EL (cell line): ENCODE measurements around the gene ZDHHC20.

ENCODE experiments used
- DNase-seq: peaks from one replicate; pipeline ENCODE4 v3.0.0-alpha.2; 2016

ZDHHC20 gene

DNA sequence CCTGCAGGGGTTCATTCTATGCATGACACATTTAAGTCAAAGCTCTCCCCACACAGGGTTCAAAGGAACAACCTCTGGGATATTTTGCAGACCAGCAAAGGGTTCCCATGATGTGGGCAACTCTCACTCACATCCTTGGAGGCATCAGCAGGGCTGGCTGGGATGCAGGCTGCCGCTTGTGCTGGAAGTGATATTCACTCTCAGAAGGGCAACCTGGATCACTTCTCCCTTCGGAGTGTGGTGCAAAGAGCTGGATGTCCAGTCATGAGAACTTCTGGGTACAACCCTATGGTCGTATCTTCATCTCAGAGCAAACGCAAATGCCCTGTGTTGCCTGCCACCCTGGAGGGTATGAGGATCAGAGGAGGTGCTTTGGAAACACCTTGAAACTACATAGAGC, 98.6 kb downstream of the ZDHHC20 start:
- no peak for DNase-seq

GRCh38 chr13:21359855-21360254, 99.2 kb downstream of the ZDHHC20 start:
- DNase-seq = no peak

GRCh38 chr13:21355304-21355703, 103.8 kb downstream of the ZDHHC20 start:
- DNase-seq = no peak

- DNase-seq = no peak
Measured at GRCh38 chr13:21354721-21355120, 104.4 kb downstream of the ZDHHC20 start.

GRCh38 chr13:21348488-21349120, 110.5 kb downstream of the ZDHHC20 start:
- no peak for DNase-seq

DNA sequence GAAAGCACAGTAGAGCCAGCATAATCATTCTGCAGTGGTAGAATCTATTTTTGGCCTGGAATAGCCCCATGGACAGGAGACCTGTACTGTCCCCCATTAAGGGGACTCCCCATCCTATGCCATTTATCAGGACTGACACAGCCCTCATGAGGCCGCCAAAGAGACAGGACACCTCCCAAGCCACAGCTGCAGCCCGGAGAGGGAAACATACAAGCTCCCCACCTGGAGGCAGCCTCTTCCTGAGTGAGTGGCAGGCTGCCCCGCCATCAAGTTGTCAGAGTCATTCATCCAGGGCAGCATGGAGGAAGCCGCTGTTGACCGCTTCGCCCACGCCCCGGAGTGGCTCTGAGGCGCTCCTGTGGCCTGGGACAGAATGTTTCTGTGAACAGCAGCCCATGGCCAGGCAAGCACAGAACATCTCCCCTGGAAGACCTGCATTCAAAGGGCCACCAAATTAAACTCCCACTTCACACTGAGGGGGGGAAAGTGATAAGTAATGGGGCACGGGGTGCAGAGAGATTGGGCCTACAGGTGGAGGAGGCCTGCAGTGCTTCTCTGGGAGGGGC, 111.3 kb downstream of the ZDHHC20 start:
- DNase-seq = no peak

DNA sequence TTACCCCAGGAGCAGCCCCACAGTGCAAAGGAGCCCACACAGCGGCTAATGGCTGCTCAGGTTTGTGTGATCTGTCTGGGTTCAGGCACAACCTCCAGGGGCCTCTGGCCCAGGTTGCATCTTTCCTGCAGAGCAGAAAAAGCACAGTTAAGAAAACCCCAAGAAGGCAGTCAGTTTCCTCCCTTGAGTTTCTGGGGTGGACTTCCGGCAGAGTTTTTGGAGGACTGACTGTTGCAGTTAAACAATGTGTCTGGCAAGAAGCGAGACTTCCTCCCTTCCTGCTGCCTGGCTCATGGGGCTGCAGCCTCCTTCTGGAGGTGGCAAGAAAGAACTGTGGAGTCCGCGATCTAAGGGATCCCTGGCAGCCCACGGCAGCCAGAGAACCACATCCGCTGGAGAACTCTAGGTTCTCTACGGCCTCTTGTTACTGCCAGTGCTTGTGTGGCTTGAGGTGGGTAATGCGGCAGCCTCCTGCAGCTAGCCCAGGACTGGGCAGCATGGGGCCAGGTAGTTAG, 114.4 kb downstream of the ZDHHC20 start:
- no peak for DNase-seq

DNA sequence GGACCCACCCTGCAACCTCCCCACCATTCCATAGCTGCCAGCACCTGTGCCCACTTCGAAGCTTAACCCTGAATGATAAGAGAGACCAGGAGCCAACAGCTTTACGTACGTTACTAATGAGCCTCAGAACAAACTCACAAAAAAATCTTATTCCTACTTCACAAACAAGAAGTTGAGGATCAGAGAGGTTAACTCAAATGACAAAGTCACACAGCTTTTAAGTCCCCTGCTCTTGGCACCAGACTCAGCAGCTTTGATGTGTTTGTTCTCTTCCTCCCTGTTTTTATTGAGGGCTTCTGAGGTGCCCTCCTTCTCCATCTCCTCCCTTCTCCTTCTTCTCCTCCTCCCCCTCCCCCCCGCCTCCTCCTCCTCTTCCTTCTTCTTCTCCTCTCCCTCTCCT, 115.4 kb downstream of the ZDHHC20 start:
- DNase-seq = no peak

DNA sequence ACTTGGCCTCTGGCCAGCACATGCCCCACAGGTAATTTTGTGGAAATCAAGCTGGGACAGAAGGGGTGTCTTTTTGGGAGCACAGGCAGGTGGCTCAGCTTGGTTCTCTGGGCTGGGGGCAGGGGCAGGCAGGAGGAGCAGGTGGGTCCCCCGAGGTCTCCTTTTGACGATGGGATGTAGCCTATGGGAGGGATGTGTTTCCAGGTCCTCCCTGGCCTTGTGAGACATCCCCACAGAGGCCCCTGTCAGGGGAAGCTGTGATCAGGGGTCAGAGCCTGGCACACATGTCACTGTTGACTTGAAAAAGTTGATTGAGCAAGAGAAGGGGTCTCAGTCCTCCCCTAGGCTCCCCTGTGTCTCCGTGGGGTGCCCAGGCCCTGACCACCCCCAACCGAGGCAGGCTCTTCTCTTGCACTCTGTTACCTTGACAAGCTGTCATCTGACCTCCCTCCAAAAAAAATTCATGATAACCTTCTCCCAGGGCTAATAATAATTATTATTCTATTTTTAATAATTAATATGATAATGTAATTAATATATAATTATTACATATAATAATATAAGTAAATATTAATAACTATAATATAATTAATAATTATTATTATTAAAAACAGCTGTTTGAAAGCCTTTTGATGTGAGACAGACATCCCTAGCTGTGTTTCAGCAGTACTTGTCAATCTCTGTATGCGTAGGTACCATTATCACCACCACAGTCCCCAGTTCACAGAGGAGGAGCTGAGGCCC, 116.2 kb downstream of the ZDHHC20 start:
- no peak for DNase-seq

GRCh38 chr13:21341637-21342422, 117.3 kb downstream of the ZDHHC20 start:
- DNase-seq = no peak

DNA sequence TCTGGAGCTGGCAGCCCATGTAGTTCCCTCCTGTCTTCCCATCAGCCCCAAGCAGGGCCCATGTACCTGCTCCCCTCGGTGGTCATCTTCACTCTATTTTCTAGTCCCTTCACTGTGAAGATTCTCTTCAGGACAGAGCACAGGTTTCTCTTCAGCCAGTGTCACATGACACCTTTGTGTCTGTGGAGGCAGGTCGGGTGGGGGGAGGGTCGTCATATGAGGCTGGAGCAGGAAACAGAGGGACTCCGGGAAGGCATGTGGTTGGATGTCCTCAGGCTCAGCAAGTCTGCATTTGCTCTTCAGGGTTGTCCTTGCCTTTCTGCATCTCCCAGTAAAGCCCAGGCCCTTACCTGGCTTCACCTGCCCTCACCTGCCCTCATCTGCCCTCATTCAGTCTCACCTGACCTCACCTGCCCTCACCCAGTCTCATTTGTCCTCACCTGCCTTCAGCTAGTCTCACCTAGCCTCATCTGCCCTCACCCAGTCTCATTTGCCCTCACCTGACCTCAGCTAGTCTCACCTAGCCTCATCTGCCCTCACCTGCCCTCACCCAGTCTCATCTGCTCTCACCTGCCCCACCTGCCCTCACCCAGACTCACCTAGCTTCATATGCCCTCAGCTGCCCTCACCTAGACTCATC, 120.3 kb downstream of the ZDHHC20 start:
- DNase-seq = no peak

DNA sequence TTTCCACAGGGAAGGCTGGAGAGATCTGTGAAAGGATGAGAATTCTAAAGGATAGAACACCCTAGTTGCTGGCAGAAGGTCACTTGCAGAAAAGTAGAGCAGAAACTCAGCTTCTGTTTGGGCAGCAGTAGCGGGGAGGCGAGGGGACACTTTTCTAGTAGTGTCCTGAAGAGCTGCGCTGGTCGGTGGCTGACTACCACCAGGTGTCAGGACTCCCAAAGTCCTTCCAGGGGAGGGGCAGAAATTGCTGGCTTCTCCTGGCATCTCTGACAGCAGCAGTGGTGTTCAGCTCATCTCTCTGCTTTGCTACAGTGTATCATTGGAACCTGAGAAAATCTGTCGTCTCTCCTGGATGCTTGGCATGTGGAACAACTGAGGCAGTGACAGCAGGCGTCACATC, 120.9 kb downstream of the ZDHHC20 start:
- no peak for DNase-seq

DNA sequence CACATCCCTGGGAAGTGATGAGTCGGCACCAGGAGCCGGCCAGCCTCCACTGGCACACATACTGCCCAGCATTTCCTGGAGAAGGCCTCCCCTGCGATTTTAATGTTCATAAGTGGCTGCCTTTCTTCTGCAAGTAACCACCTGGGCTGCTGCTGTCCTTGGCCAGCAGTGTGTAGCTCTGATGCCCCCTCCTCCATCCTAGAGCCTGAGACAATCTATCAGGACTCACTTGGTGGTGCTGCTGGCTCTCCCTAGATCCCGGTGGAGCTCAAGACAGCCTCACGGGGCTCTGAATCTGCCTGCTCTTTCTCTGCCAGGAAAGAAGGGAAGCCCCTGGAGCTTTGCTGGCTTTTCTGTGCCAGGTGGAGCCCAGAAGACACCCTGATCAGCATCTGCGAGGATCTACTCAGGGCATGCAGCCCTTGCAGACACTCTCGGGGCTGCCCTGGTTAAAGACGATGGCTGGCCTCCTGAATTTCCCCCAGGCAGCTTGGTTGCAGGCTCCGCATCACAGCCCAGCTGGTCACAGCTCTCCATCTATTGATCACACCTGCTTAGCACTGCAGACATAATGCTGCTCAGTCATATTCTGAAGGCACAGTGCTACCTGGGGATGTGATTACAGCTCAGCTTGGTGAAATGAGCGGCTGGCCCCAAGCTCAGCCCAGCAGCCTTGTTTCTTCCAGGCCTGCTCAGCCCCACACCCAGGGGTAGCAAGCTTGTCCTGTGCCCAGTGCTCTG, 122.3 kb downstream of the ZDHHC20 start:
- no peak for DNase-seq

DNA sequence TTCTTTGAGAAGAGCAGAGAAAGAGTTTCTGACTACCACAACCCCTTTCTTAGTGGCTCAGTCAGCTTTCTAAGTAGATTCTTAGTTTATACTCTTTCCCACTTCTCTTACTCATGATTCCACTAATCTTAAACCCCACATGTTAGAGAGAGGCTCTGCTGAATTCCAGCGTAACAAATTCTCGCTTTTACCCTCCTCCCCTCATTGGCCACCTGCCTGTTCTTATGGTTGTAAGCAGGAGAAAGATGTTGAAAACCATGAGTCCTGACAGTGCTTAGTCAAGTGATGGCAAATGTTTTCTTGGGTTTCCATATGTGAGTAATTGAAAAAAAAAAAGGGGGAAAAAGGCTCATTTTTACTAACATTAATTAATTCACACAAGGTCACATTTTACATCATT, 125.9 kb downstream of the ZDHHC20 start:
- no peak for DNase-seq

GRCh38 chr13:21330126-21330861, 128.8 kb downstream of the ZDHHC20 start:
- no peak for DNase-seq

- DNase-seq = no peak
Measured at GRCh38 chr13:21328836-21329477, 130.1 kb downstream of the ZDHHC20 start.

DNA sequence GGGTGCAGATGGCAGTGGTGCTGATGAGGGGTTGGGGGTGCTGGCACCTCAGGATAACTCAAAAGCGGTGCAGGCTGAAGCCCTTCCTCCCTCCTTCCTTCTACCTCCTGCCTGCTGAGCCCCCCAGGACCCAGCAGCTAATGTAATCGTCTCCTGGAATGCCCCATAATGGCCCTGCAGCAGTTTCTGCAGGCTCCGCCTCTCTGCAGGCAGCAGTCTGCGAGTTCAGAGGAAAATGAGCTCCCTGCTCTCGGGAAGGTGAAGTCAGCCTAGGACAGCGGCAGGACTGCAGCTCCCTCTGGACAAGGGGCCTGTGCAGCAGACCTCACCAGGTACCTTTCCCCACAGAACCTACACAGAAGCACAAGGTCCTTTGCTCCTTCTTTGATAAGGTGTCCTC, 130.9 kb downstream of the ZDHHC20 start:
- DNase-seq = no peak

GRCh38 chr13:21326155-21327031, 132.7 kb downstream of the ZDHHC20 start:
- peak; percentile 82 for DNase-seq

GRCh38 chr13:21324803-21325202, 134.3 kb downstream of the ZDHHC20 start:
- DNase-seq = no peak

DNA sequence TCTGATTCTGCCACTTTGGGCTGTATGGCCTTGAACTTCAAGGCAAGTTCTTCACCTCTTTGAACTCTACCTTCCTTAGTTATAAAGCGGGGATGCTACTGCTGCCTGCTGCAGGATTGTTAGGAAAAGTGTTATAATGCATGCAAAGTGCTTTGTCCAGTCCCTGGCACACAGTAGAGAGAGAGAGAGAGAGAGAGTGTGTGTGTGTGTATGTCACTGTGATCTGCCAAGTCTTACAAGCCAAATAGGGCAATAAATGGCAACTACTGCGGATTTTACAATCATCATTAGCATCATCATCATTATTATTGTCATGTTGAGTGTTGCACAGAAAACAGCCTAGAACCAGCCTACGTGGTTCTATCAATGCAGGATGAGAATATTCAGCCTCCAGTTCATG, 136.1 kb downstream of the ZDHHC20 start:
- DNase-seq = no peak
